Endothelial cell of umbilical vein (primary cell): ENCODE measurements around the gene TEKTIP1. TPM values are rescaled to one million over a fixed set of nuclear protein-coding genes. Genes with fewer than 3 reads are reported as not detected.

ENCODE experiments used
- BruUV-seq: library from RNA; stranded (reverse); fragments of 400-500 nt; replicated peaks from 2 replicates; lab custom pipeline; 2021; lab: Mats Ljungman, UMichigan
- CTCF ChIA-PET: fragments of 300-600, 350-600 bp; sonication (Branson Sonifier 250); formaldehyde crosslinking; loops from one replicate; lab custom pipeline; 2021; ENCODE audit warnings: antibody characterized with exemption, inconsistent platforms; lab: Charles Lee
- POLR2A ChIA-PET: fragments of 300-600, 350-600 bp; sonication (Branson Sonifier 250); formaldehyde crosslinking; loops from one replicate; lab custom pipeline; 2021; ENCODE audit warnings: antibody characterized with exemption, inconsistent platforms; lab: Charles Lee
- DNase-seq: peaks from one replicate; pipeline ENCODE4 v3.0.0-alpha.2; 2011; ENCODE audit warnings: low read depth, low spot score
- FAIRE-seq: peaks from 2 replicates; lab custom pipeline; 2011; peaks lifted over from hg19 to GRCh38; lab: Jason Lieb, UNC
- H2AFZ ChIP-seq: 2 replicates; pipeline ENCODE4 v1.6.0; 2012; ENCODE audit warnings: low read depth, low read length, control low read depth, inconsistent platforms
- H3K27ac ChIP-seq: 2 replicates; pipeline ENCODE4 v1.5.1; 2011; ENCODE audit warnings: low read depth, mild to moderate bottlenecking, control low read depth, low read length, moderate library complexity; ENCODE audit not compliant: insufficient read depth
- H3K27me3 ChIP-seq, 2 experiments: 2 replicates each; pipeline versions ENCODE4 v1.6.0 to v1.6.1; 2011; ENCODE audit warnings: low read length in 2 of 2, mixed read lengths in 1 of 2; ENCODE audit not compliant: control insufficient read depth in 2 of 2, insufficient read depth in 2 of 2
- H3K36me3 ChIP-seq, 2 experiments: 2 replicates in 1 of 2; 3 replicates in 1 of 2; pipeline ENCODE4 v1.5.1; 2011; ENCODE audit warnings: low read length in 2 of 2, mild to moderate bottlenecking in 1 of 2, moderate library complexity in 1 of 2; ENCODE audit not compliant: control insufficient read depth in 2 of 2, insufficient read depth in 2 of 2; ENCODE audit errors: extremely low read depth in 1 of 2
- H3K4me1 ChIP-seq: 3 replicates; pipeline ENCODE4 v1.5.1; 2011; ENCODE audit warnings: mild to moderate bottlenecking, low read length; ENCODE audit not compliant: control insufficient read depth, insufficient read depth; ENCODE audit errors: extremely low read depth
- H3K4me2 ChIP-seq: 2 replicates; pipeline ENCODE4 v1.6.1; 2011; ENCODE audit warnings: low read length, control low read depth, mixed read lengths; ENCODE audit not compliant: insufficient read depth
- H3K4me3 ChIP-seq, 3 experiments: fragments of 200-600 bp in 1 of 3; sonication (generic), shearing (Covaris generic) in 1 of 3; replicated peaks in 1 of 3; 2 replicates each; pipeline ENCODE4 v1.5.1; 2011 to 2016; ENCODE audit warnings: control low read depth in 3 of 3, low read length in 3 of 3, mild to moderate bottlenecking in 2 of 3, inconsistent platforms in 1 of 3, low read depth in 1 of 3, moderate library complexity in 1 of 3; ENCODE audit not compliant: insufficient read depth in 1 of 3
- H3K79me2 ChIP-seq: 2 replicates; pipeline ENCODE4 v1.6.0; 2012; ENCODE audit warnings: low read length, inconsistent platforms; ENCODE audit not compliant: control insufficient read depth, insufficient read depth
- H3K9ac ChIP-seq: replicated peaks from 2 replicates; pipeline ENCODE3; 2011; ENCODE audit warnings: low read length, control low read depth; ENCODE audit not compliant: insufficient read depth; ENCODE audit errors: extremely low read depth
- H3K9me1 ChIP-seq: replicated peaks from 3 replicates; pipeline ENCODE4 v1.6.0; 2011; ENCODE audit warnings: mild to moderate bottlenecking, low read length; ENCODE audit not compliant: control insufficient read depth, insufficient read depth; ENCODE audit errors: extremely low read depth
- H3K9me3 ChIP-seq: replicated peaks from 2 replicates; pipeline ENCODE4 v1.5.1; 2012; ENCODE audit warnings: low read length, inconsistent platforms; ENCODE audit not compliant: control insufficient read depth, insufficient read depth
- H4K20me1 ChIP-seq: replicated peaks from 2 replicates; pipeline ENCODE3; 2011; ENCODE audit warnings: mild to moderate bottlenecking, low read length; ENCODE audit not compliant: control insufficient read depth, insufficient read depth; ENCODE audit errors: extremely low read depth
- CTCF ChIP-seq, 2 donors: IDR thresholded peaks; 1 replicate in 1 of 2; 2 replicates in 1 of 2; pipeline ENCODE4 v1.5.1; 2011; ENCODE audit warnings: low read length in 2 of 2, mild to moderate bottlenecking in 2 of 2, moderate library complexity in 2 of 2, control low read depth in 1 of 2, inconsistent platforms in 1 of 2, low read depth in 1 of 2; ENCODE audit not compliant: insufficient read depth in 1 of 2; ENCODE audit errors: extremely low read depth in 1 of 2
- EZH2 ChIP-seq: IDR thresholded peaks from 2 replicates; pipeline ENCODE4 v1.6.1; 2012; ENCODE audit warnings: borderline replicate concordance, low read depth, mild to moderate bottlenecking, moderate library complexity, low read length, inconsistent platforms; ENCODE audit not compliant: severe bottlenecking
- FOS ChIP-seq: IDR thresholded peaks from 2 replicates; pipeline ENCODE4 v1.6.1; 2011; ENCODE audit warnings: mild to moderate bottlenecking, low read length, moderate library complexity, borderline replicate concordance; ENCODE audit not compliant: insufficient read depth
- GATA2 ChIP-seq: IDR thresholded peaks from 2 replicates; pipeline ENCODE4 v1.7.0; 2011; ENCODE audit warnings: low read depth, mild to moderate bottlenecking, moderate library complexity, mixed read lengths, low read length; ENCODE audit not compliant: insufficient read length, insufficient read depth
- JUN ChIP-seq: IDR thresholded peaks from 2 replicates; pipeline ENCODE4 v1.6.1; 2011; ENCODE audit warnings: borderline replicate concordance, low read depth; ENCODE audit not compliant: insufficient read length, insufficient read depth
- MAX ChIP-seq: IDR thresholded peaks from 2 replicates; pipeline ENCODE4 v1.6.1; 2011; ENCODE audit not compliant: insufficient read depth, insufficient read length
- MYC ChIP-seq: IDR thresholded peaks from one replicate; pipeline ENCODE4 v1.6.1; 2011; ENCODE audit warnings: mild to moderate bottlenecking, low read depth, low read length
- POLR2A ChIP-seq: IDR thresholded peaks from 2 replicates; pipeline ENCODE4 v1.6.1; 2012; ENCODE audit warnings: low read depth, mild to moderate bottlenecking, control low read depth, low read length
- POLR2AphosphoS5 ChIP-seq: IDR thresholded peaks from 2 replicates; pipeline ENCODE4 v1.6.1; 2012; ENCODE audit warnings: low read depth, mild to moderate bottlenecking, control low read depth, low read length, moderate library complexity; ENCODE audit not compliant: insufficient read depth
- dilution Hi-C: fragments of 300-500 bp; cut with MboI; formaldehyde crosslinking; loops from one replicate; pipeline ENCODE4 v1.15.0; 2019; ENCODE audit warnings: low sequenced_read_pairs; ENCODE audit not compliant: extremely low pct_ligation_motif_present
- intact Hi-C: fragments of 100-400 bp; cut with micrococcal nuclease; formaldehyde crosslinking; loops from one replicate; pipeline ENCODE4 v1.10.0; 2022
- polyA plus RNA-seq, 4 experiments: library from polyadenylated mRNA; depleted of rRNA in 3 of 4; stranded (reverse) in 3 of 4; unstranded in 1 of 4; fragments of >200 nt; gene quantifications; 2 replicates each; pipeline versions ENCODE4 v1.2.1 to v1.2.3, GENCODE V29; 2011 to 2012; ENCODE audit warnings: missing spikeins in 1 of 4
- total RNA-seq: library from RNA; stranded (reverse); gene quantifications from 2 replicates; pipeline ENCODE4 v1.2.3, GENCODE V29; 2021

Gene TEKTIP1
- total and polyA plus RNA-seq, 2 donors (not counting 3 experiments of a cell fraction or from before 2014, with no cell fraction given), result 0.73 TPM; not detected in 1

- peaks cover 0 to 2% of the 10 kb centered on the region in 2 experiments for H3K27me3 ChIP-seq
- H3K27ac ChIP-seq, result no peak overlapping the region
- H3K4me2 ChIP-seq, result no peak overlapping the region
- no peaks in the 10 kb centered on the region for H3K9me3 ChIP-seq
- no peaks in the 10 kb centered on the region for H3K4me1 ChIP-seq
- CTCF ChIA-PET, result interaction anchor here (1.0 to 2.2 kb wide), 10 partner anchors 9 to 315 kb away, joined by 3 to 10 read pairs (median 4); no protein-coding TSS in a partner anchor
- no peak for TF ChIP-seq GATA2
- no peak for TF ChIP-seq MAX
- TF ChIP-seq JUN, result no peak
- no peak for TF ChIP-seq POLR2AphosphoS5
- no peak for TF ChIP-seq POLR2A
- no peak for TF ChIP-seq EZH2
- TF ChIP-seq MYC, result no peak
- TF ChIP-seq CTCF (IDR thresholded peaks at IDR 0.05; ENCODE audit: extremely low read depth in 1 of 2, insufficient read depth in 1 of 2, low read depth in 1 of 2, low read length in 2 of 2), result no peak
- TF ChIP-seq FOS, result no peak
- no peaks in the 10 kb centered on the region for H3K9me1 ChIP-seq
- BruUV-seq, result TSS peak; percentile 24
- no peak overlapping the region for H3K4me3 ChIP-seq
- intact Hi-C loops, result no loop called here
- no peaks in the 10 kb centered on the region for H3K79me2 ChIP-seq
- DNase-seq, result no peak
- POLR2A ChIA-PET, result no interaction called here
- no peaks in the 10 kb centered on the region for H3K36me3 ChIP-seq
- no peak for FAIRE-seq
- dilution Hi-C loops, result no loop called here
- H3K9ac ChIP-seq, result no peak overlapping the region
- H2AFZ ChIP-seq, result no peak overlapping the region
- no peaks in the 10 kb centered on the region for H4K20me1 ChIP-seq
These were observed 52.2 kb downstream of the TEKTIP1 start for GRCh38 chr19:3590991-3591659.
